GM18498 (cell line): ENCODE data around the gene KIT.

Experiments
- ATAC-seq: cut with Tn5 transposase; IDR thresholded peaks from one replicate; pipeline ENCODE4 v1.9.1; 2021; ENCODE audit warnings: mild to moderate bottlenecking, moderate library complexity; ENCODE audit not compliant: unreplicated experiment

The KIT gene

DNA sequence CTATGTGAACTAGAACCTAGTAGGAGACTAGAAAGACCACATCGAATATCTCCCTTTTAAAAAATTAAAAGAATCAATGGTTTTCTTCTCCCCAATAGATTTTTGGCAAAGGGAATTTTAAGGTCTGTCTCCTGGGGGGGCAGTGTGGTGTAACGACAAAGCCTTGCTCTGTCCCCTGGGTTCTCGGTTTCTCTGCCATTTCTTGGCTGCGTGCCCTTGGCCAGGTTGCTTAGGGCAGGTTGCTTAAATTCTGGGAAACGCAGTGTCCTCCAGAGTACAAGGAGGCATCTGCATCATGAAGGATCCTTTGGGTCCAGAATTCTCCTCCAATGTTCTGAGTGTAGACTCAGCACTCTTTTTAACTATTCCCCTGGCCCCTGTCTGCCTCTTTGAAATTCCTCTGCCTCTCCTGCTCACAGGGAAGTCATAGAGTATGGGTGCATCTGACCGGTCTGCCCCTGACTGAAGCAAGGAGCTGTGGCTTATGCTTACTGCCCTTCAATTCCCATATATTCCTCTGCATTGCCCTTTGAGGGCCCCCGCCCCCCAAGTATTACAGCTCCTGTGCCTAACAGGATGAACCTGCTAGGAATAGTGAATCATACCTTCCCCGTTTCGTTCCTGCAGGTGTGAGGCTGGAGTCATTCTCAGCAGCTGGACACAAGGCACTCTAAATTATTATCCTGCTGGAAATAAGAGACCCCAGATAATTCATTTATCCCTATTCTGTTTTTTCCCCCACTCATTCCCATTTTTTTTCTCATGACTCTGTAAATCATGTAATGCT is 2.2 kb downstream of the KIT start:
- no peak for ATAC-seq

DNA sequence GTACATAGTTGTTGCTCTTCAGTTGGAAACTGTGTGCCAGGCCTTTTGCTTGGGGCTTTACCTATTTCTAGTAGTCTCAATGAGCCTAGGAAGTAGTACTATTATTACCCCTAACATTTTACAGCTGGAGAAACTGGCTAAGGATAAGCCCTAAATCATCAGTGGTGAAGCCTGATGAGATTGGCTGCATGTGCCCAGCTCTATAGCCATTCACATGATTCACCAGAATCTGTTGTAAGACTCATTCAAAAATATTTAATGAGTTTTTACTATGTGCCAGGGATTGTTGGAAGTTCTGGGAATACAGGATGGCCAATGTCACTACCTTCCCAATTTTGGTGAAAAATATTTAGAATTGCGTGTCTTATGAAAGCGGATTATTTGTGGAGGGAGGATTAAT is 2.8 kb downstream of the KIT start:
- no peak for ATAC-seq

DNA sequence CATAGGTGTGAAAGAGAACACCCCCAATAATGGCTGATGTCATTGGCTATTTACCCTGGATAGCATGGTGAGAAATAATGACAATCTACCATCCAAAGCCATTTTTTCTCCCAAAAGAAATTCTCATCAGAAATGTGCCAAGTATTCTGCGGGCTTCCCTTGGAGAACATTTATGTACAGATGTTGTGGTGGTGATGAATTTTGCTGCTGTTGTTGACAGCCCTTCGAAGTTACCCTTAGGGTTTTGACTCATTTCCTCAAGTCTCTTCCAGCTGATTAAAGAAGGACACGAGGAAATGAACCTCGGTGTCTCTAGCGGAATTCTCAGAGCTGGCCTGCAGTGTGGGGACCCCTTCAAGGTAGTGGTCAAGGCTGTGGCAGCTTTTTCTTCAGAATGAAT is 3.4 kb downstream of the KIT start:
- ATAC-seq = no peak

DNA sequence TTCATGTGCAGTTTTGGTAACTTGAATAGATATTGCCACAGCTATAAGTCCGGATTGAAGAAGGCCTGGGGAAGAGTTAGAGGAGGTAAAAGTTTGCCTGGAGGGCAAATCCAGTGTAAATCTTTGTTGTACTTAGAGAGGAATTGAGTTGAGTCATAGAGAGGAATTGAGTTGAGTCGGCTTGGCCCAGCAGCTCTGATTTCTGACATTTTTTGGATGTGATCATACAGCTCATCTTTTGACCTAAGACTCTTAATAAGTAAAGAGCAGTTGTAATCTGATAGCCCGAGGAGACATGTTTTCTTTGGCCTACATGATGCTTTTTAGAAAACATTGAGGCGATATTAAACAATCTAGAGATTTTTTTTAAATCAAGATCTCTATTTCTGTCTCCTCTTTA is 3.9 kb downstream of the KIT start:
- ATAC-seq = no peak

DNA sequence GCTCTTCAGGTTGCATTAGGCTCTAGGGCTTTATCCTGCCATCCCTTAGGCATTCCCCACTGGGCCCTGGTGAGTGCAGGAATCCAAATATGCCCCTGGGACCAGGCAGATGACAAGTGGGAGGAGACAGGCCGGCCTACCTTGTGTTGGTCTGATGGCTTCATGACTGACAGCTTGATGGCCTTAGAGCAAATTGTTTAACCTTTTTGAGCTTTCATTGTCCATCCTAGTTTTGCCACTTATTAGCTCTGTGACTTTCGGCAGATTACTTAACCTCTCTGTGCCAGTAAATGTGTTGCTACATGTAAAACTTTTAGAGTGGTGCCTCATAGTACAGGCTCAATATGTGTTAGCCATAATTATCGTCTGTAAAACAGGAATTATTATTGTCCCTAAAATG is 4.4 kb downstream of the KIT start:
- no peak for ATAC-seq

DNA sequence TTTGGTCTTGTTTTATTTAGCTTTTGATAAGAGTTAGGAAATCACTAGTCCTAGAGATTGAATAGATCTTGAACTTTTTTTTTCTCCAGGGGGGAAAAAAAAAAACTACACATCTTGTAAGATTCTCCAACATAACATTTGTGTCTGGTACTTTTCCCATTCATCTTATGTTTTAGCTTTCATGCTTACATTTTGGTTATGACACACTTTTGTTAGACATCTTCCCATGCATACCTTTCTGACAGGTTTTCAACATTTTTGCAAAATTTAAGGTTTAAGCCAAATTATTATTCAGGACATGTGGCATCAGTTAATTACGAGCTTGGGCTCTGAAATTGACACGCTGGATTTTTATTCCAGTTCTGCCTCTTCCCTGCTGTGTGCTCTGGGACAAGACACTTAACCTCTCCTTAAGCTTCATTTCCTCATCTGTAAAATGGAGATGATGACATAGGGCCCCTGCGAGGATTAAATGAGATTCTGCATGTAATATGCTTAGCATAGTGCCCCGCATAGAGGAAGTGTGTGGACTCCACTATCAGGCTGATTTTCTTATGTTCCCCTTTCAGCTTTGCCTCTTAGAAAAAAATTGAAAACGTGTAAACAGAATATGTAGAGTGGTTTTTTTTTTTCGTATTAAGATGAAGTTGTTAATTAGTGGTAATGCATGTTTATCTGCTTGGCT is 5.3 kb downstream of the KIT start:
- no peak for ATAC-seq

DNA sequence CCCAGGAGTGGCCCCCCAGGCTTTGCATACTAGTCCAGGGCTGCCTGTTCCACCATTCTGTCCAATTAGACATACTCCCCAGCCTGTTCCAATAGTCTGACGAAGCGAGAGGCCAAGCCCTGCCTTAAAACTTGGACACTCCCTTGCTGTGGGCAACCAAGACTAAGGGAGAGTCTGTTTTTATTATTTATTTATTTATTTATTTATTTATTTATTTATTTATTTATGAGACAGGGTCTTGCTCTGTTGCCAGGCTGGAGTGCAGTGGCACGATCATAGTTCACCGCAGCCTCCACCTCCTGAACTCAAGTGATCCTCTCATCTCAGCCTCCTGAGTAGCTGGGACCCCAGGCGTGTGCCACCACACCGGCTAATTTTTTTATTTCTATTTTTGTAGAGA is 6.6 kb downstream of the KIT start:
- ATAC-seq = no peak

DNA sequence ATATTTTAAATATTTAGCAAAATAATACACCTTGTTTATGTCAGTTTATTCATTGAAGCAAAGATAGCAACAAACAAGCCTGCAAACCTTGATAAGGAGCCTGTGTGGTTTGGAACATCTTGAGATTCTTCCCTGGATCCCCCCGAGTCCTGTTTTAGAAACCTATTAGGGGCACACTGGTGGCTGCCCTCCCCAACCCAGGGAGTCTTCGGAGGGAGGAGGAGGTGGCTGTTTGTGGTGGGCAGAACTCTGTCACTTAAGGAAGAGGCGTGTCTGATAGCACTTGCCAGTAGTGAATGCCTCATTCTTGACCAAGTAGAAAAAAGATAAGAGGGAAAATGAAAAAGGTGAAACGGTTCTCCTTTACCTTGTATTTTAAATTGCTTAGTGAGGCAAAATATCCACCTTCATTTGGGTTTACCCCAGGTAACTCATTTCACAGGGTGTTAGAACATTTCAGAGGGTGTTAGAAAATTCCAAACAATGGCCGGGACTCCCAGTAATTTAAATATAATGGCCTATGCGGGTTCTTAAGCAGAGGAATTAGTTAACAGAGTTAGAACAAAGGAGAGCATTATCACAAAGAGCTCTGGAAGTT is 10.4 kb downstream of the KIT start:
- no peak for ATAC-seq

DNA sequence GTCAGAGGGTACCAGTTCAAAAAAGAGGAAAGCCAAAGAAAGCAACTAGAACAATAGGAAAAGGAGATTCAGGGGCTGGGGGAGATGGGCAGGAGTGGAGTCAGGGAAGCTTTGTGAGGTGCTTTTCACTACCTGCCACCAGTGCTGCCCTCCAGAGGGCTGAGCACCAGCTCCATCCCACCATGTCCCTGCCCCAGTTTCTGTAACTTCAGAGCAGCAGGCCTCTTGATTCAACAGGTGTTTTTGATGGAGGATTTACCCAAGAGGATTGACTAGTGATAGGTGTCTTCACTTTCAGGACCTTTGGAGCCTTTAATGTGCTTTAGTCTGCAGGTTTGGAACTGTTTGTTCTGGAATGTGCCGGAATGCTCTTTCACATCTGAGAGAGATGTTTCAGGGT is 12.1 kb downstream of the KIT start:
- no peak for ATAC-seq

DNA sequence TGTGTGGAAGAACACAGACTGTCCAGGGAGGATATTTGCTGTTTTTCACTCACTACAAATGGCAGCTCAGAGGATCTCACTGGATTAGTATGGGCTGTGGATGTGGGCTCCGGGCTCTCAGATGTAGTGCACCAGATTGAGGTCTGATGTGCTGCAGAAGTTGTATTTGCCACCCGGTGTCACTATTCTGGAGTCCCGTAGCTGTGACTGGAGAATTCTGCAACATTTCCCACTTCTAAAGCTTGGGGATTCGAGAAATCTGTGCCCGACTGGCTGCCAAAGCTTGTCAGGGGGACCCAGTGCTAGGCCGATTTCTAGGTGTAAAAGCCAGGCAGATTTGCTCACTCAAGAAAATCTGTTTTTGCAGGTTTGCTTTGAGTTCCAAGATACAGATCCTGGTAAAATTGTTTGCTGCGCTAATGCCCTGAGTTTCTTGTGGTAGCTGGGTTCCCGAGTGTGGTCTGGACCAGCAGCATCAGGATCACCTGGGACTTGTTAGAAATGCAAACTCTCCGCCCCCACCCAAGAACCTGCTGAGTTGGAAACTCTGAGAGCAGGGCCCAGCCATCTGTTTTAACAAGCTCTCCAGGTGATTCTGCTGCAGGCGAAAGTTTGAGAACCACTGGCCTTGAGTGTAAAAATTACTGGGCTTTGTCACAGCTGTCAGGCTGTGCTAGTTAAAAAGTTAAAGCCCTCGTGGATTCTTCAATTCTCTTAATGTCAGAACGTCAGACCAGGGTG is 18.1 kb downstream of the KIT start:
- no peak for ATAC-seq

DNA sequence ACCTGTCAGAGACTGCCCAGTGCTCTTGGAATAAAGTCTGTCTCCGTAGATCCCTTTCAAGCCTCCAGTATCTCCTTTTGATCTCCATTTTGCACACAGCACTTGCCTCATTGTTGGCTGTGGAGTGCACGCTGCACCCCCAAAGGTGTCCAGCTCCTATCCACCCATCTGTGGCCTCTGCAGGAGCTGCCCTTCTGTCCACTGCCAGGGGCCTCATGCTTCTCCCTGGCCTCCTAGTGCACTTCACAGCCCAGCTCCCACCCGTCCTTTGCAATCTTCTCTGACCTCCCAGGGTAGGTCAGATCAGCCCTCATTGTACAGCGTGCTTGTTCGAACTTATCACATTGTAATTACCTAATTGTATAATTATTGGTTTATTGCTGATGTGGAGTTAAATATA is 18.9 kb downstream of the KIT start:
- no peak for ATAC-seq

DNA sequence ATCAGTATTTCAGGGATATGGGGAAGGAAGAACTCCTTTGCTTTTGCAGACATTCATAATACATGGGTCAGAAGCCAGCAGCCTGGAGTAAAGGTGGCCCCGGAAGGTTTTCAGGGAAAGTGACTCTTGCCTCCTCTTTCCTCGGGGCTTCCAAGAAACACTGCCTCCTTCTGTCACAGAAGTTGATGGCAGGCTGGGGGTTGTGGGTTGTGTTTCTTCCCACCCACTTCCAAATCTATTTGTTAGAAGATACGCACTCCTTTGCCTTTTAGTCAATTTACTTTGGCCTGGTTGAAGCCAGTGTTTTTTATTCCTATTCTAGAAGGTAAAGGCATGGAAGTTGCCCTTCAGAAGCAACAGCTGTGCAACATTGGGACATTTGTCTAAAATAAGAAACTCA is 19.7 kb downstream of the KIT start:
- ATAC-seq = no peak

DNA sequence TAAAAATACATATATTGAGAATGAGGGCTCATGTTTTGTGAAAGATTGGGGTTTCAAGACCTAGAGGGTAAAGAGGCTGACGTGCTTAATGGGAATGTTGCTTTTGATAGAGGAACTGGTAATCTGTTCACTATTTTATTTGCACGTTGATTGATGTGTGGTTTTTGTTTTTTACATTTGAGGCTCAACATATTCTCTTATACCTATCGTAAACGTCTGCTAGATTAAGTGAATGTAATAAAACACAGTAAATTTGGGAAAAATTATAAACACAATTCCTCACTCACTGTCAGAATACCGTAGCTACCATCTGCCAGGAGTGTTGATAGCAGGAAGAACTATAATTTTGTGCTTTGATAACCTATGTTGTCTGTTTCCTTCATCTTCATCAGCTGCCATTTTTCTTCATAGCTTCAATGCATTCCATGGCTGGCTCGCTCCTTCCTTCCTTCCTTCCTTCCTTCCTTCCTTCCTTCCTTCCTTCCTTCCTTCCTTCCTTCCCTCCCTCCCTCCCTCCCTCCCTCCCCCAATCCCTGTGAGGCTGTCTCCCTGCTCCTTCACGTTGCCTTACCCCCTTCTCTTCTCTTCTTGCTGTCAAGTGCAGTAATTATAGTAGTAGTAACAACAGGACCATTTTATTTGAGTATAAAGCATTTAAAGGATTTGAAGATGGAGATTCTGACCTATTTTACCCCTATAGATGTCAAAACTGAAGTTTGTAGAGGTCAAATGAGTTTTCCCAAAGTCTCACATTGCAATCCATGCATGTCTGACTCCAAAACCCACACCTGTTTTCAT is 20.3 kb downstream of the KIT start:
- ATAC-seq = no peak

DNA sequence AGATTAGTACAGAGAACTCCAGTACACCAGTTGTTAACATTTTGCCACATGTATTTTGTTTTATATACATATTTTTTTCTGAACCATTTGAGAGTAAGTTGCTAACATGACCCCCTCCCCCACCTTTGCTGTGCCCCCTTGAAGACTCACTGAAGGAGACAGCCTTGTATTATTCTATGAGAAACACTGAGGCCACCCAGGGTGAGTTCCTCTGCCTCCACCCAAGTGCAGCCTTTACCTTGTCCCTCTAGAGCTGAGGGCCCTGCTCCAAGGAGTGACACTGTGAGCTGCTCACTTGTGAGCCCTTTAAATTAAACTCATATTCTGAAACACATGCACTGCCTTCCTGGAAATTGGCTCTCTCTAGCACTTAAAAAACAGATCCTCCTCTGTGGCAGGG is 21.1 kb downstream of the KIT start:
- no peak for ATAC-seq

DNA sequence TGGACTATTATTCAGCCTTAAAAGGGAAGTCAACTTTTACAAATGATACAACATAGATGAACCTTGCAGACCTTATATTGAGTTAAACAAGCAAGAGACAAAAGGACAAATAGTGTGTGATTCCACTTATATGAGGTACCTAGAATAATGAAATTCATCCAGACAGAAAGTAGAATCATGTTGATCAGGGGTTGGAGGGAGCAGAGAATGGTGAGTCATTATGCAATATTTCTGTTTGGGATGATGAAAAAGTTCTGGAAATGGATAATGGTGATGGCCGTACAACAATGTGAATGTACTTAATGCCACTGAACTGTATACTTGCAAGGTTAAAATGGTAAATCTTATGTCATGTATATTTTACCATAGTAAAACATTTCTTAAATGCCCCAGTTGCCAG is 22.1 kb downstream of the KIT start:
- no peak for ATAC-seq

DNA sequence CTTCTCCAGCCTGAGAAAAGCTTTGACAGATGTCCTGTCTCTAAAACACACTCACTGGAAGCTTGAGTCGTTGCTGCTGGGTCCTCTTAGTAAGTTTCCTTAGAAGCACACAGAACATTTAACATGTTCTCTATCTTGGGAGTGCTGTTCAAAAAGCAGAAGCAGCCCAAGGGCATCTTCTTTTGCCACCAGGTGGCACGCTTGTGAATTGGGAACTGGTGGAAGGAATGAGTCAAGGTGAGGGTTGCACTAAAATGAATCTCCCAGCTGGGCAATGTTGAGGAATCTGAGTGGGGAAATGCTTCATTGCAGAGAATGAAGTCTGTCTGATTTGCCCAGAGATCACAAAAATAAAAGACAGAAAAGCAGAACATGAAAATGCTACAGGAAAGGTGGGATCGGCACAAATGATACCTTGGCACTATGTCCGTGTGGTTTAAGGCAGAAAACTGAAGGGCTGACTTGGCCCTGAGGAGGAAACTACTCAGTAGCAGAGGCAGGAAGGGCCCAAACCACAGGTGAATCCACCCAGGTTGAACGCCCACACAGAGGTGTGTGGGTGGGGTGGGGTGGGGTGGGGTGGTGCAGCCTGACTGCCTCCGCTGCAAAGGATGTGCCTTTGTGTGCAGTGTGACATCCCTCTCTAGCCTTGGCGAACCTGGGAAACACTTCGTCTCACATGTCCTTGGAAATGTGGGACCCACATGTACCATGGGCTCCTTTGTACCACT is 26.0 kb downstream of the KIT start:
- peak; percentile 58 for ATAC-seq

DNA sequence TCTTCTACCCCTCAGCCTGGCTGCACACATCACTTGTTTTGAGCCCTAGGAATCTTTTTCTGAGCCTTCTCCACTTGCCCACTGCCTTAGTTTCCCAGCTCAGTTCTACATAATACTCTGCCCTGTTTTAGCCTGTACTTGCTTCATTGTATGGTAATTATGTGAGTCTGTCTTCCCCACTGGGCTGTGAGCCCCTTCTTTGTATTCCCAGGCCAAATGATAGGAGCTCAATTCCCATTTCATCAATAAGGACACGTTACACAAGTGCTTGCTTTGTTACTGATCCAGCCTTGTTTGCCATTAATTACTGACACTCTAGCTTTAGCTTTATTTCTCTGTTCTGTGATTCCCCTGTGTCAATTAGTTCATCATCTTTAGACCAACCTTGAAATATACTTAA is 28.1 kb downstream of the KIT start:
- no peak for ATAC-seq

DNA sequence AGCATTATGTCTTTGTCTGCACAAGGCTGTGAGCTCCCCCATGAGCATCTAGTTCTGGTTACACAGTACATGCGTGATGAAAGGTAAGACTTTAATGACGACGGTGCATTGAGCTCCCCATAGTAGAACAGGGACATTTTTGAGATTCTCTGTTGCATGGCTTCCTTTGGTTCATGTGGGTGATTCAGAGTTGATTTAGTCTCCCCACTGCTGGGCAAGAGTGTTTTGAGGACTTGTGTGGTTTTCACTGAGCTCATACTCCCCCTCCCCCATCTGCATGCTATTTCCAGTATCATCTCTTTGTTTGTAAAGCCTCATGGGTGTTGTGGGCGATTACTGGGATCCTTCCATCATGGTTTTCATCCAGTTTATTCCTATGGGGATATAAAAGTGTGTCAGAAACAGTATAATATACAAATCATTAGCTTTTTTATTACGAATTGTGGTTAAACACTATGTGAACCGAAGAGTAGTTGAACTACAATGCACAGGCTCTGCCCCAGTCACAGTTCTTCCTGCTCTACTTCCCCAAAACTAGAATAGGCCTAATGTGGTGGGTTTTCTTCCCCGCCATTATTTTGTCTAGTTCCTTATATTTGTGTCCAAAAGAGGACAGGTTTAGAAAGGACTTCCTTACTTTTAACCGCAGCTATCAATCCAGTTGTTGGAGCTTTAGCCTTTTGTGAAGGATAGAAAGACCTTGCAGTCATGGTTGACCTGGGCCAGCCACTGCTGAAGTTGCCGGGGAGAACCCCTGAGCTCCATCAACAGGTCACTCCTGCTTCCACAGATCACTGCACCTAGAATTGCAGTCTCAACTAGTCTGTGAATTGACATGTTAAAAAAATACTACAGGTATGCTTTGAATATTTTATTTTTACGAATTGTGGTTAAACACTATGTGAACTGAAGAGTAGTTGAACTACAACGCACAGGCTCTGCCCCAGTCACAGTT is 30.4 kb downstream of the KIT start:
- ATAC-seq = peak; percentile 56

DNA sequence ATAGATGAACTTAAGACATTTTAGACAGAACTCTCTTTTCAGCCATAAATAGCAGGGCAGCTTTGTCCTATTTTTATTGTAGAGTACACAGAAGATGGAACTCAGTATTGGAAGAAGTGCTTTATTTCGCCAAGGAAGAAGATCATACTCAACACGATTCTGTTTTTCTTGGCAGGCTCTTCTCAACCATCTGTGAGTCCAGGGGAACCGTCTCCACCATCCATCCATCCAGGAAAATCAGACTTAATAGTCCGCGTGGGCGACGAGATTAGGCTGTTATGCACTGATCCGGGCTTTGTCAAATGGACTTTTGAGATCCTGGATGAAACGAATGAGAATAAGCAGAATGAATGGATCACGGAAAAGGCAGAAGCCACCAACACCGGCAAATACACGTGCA is 37.6 kb downstream of the KIT start:
- no peak for ATAC-seq
